ENCODE data around the gene NAA20. TPM values are rescaled to one million over a fixed set of nuclear protein-coding genes. Genes with fewer than 3 reads are reported as not detected.

NAA20 gene
- total RNA-seq, 3 donors from 2014 or later (not counting 1 experiment from before 2014, with no cell fraction given), result 20.8 to 25.1 (median 23.8) TPM

GRCh38 chr20:19974630-19975435 lies 42.3 kb upstream of the NAA20 start:
- H3K4me3 Mint-ChIP-seq, result no peak overlapping the region
- intact Hi-C loops (cut with micrococcal nuclease), result no loop called here
- Histone ChIP-seq H3K4me3 (ENCODE audit: low read length) (no peak overlapping the region), H3K27me3 (ENCODE audit: control insufficient read depth, insufficient read depth, low read length) (no peaks in the 10 kb centered on the region), H3K9me3 (ENCODE audit: control insufficient read depth, insufficient read depth, low read length) (no peaks in the 10 kb centered on the region), H3K27ac (ENCODE audit: low read length) (no peak overlapping the region), H3K36me3 (ENCODE audit: control insufficient read depth, insufficient read depth, low read length) (no peaks in the 10 kb centered on the region), H3K4me1 (ENCODE audit: control insufficient read depth, insufficient read depth, low read length) (peaks cover 16% of the 10 kb centered on the region)
- DNase-seq, result no peak
- no peaks in the 10 kb centered on the region for H3K36me3 Mint-ChIP-seq
- H3K9me3 Mint-ChIP-seq, result no peaks in the 10 kb centered on the region
- 85% methylated on average over 44 of the region's 44 CpGs for WGBS (ENCODE audit: insufficient coverage)
- no peak overlapping the region for H3K27ac Mint-ChIP-seq
- no peak for ATAC-seq
- H3K27me3 Mint-ChIP-seq (ENCODE audit: low read depth in 2 of 2), result peaks cover 0 to 7% of the 10 kb centered on the region in 2 donors
- H3K4me1 Mint-ChIP-seq, result peaks cover 0 to 5% of the 10 kb centered on the region in 2 donors
- TF ChIP-seq CTCF (IDR thresholded peaks at IDR 0.05), result no peak

DNA sequence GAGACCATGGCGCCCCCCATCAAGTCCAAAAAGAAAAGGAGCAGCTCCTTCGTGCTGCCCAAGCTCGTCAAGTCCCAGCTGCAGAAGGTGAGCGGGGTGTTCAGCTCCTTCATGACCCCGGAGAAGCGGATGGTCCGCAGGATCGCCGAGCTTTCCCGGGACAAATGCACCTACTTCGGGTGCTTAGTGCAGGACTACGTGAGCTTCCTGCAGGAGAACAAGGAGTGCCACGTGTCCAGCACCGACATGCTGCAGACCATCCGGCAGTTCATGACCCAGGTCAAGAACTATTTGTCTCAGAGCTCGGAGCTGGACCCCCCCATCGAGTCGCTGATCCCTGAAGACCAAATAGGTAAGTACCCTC lies 41.7 kb upstream of the NAA20 start:
- ATAC-seq, result no peak
- no peak overlapping the region for H3K27ac ChIP-seq (ENCODE audit: low read length)
- peaks cover 16% of the 10 kb centered on the region for H3K4me1 ChIP-seq (ENCODE audit: control insufficient read depth, insufficient read depth, low read length)
- H3K9me3 ChIP-seq (ENCODE audit: control insufficient read depth, insufficient read depth, low read length), result no peaks in the 10 kb centered on the region
- intact Hi-C loops (cut with micrococcal nuclease), result no loop called here
- peaks cover 0 to 5% of the 10 kb centered on the region in 2 donors for H3K4me1 Mint-ChIP-seq
- no peak for TF ChIP-seq CTCF (IDR thresholded peaks at IDR 0.05)
- H3K27me3 ChIP-seq (ENCODE audit: control insufficient read depth, insufficient read depth, low read length), result no peaks in the 10 kb centered on the region
- H3K27ac Mint-ChIP-seq, result no peak overlapping the region
- no peaks in the 10 kb centered on the region for H3K36me3 ChIP-seq (ENCODE audit: control insufficient read depth, insufficient read depth, low read length)
- no peak for DNase-seq
- H3K4me3 ChIP-seq (ENCODE audit: low read length), result no peak overlapping the region
- H3K36me3 Mint-ChIP-seq, result no peaks in the 10 kb centered on the region
- WGBS (ENCODE audit: insufficient coverage), result 93% methylated on average over 18 of the region's 18 CpGs
- H3K4me3 Mint-ChIP-seq, result no peak overlapping the region
- peaks cover 0 to 7% of the 10 kb centered on the region in 2 donors for H3K27me3 Mint-ChIP-seq (ENCODE audit: low read depth in 2 of 2)
- no peaks in the 10 kb centered on the region for H3K9me3 Mint-ChIP-seq

DNA sequence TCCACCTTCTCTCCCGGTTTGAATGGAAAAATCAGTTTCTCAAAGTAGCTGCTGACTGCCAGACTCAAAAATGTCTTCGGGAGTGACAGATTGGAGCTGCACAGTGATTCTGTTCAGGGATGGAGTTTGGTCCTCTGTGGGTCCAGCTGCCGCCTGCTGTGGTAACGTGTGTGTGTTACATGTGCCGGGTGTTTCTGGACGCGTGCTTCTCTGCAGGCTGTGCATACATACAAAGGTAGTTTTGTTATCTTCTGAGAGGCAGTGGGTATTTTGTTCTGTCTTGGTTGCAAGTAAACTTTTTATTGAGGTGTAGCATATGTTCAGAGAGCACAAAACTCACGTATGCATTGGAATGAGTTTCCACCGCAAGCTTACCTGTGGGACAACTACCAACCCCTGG lies 41.3 kb upstream of the NAA20 start:
- H3K27me3 Mint-ChIP-seq (ENCODE audit: low read depth in 2 of 2), result peaks cover 0 to 7% of the 10 kb centered on the region in 2 donors

More for the DNA sequence above, 41.3 kb upstream of the NAA20 start:
- intact Hi-C loops (cut with micrococcal nuclease), result no loop called here
- Histone ChIP-seq H3K4me1 (ENCODE audit: control insufficient read depth, insufficient read depth, low read length) (peaks cover 16% of the 10 kb centered on the region), H3K36me3 (ENCODE audit: control insufficient read depth, insufficient read depth, low read length) (no peaks in the 10 kb centered on the region), H3K9me3 (ENCODE audit: control insufficient read depth, insufficient read depth, low read length) (no peaks in the 10 kb centered on the region), H3K27ac (ENCODE audit: low read length) (no peak overlapping the region), H3K27me3 (ENCODE audit: control insufficient read depth, insufficient read depth, low read length) (no peaks in the 10 kb centered on the region), H3K4me3 (ENCODE audit: low read length) (no peak overlapping the region)
- TF ChIP-seq CTCF (IDR thresholded peaks at IDR 0.05), result no peak
- H3K36me3 Mint-ChIP-seq, result no peaks in the 10 kb centered on the region
- H3K9me3 Mint-ChIP-seq, result no peaks in the 10 kb centered on the region
- WGBS (ENCODE audit: insufficient coverage), result 93% methylated on average over 9 of the region's 9 CpGs
- no peak overlapping the region for H3K4me3 Mint-ChIP-seq
- ATAC-seq (no peak), DNase-seq (no peak)
- no peak overlapping the region for H3K27ac Mint-ChIP-seq
- peaks cover 0 to 5% of the 10 kb centered on the region in 2 donors for H3K4me1 Mint-ChIP-seq

Measured in natural killer cell (primary cell).